Calu3 (cell line): Measurements from ENCODE around the gene TRIM4. TPM values are rescaled to one million over a fixed set of nuclear protein-coding genes. Genes with fewer than 3 reads are reported as not detected.
A peak's percentile ranks its signal among the peaks of the same experiment; 100 is the strongest.

Experiments
- BruUV-seq: library from RNA; stranded (reverse); fragments of 400-500 nt; replicated peaks from 2 replicates; lab custom pipeline; 2021; lab: Mats Ljungman, UMichigan
- CTCF ChIA-PET: fragments of 300-600 bp; sonication (Branson Sonifier 250); formaldehyde crosslinking; loops from one replicate; lab custom pipeline; 2022; ENCODE audit warnings: antibody characterized with exemption; lab: Charles Lee
- DNase-seq: peaks from one replicate; pipeline ENCODE4 v3.0.0; 2022
- H3K27ac Mint-ChIP-seq: one replicate; pipeline ENCODE4 v1.8.0; 2022; ENCODE audit warnings: mixed read lengths; ENCODE audit not compliant: unreplicated experiment
- H3K27me3 Mint-ChIP-seq: one replicate; pipeline ENCODE4 v1.8.0; 2022; ENCODE audit warnings: mixed read lengths; ENCODE audit not compliant: unreplicated experiment
- H3K36me3 Mint-ChIP-seq: one replicate; pipeline ENCODE4 v1.8.0; 2022; ENCODE audit warnings: mild to moderate bottlenecking, moderate library complexity, mixed read lengths; ENCODE audit not compliant: insufficient read depth, unreplicated experiment
- H3K4me1 Mint-ChIP-seq: one replicate; pipeline ENCODE4 v1.8.0; 2022; ENCODE audit warnings: mild to moderate bottlenecking, low read depth, mixed read lengths; ENCODE audit not compliant: unreplicated experiment
- H3K4me3 Mint-ChIP-seq: one replicate; pipeline ENCODE4 v1.8.0; 2022; ENCODE audit warnings: mild to moderate bottlenecking, low read depth, moderate library complexity, mixed read lengths; ENCODE audit not compliant: unreplicated experiment
- H3K9me3 Mint-ChIP-seq: one replicate; pipeline ENCODE4 v1.8.0; 2022; ENCODE audit warnings: low read depth, mixed read lengths; ENCODE audit not compliant: unreplicated experiment
- intact Hi-C: fragments of 100-400 bp; cut with micrococcal nuclease; formaldehyde crosslinking; loops from one replicate; pipeline ENCODE4 v1.10.0; 2022; ENCODE audit not compliant: unreplicated experiment
- total RNA-seq: library from RNA; stranded (reverse); gene quantifications from 2 replicates; pipeline ENCODE4 v1.2.3, GENCODE V29; 2022
- TF ChIP-seq, protein P1 (sequence below): fragments of 200-600 bp; IDR thresholded peaks from one replicate; pipeline ENCODE4 v1.8.0; 2022; ENCODE audit warnings: antibody characterized with exemption; ENCODE audit not compliant: unreplicated experiment

Gene TRIM4
- total RNA-seq, 1 experiment from 2014 or later = 16.9 TPM

DNA sequence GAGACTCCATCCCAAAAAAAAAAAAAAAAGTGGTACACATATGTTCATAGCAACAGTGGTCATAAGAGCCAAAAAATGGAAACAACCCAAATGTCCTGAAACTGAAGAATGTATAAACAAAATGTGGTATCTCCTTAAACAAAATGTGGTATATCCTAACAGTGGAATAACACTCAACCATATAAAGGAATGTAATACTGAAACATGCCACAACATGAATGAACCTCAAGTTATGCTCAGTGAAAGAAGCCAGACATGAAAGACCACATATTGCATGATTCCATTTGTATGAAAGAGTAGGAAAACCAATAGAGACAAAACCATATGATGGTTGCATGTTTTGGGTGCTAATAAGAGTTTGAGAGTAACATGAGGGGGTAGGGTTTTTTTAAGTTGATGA lies 7.0 kb upstream of the TRIM4 start:
- DNase-seq = no peak

DNA sequence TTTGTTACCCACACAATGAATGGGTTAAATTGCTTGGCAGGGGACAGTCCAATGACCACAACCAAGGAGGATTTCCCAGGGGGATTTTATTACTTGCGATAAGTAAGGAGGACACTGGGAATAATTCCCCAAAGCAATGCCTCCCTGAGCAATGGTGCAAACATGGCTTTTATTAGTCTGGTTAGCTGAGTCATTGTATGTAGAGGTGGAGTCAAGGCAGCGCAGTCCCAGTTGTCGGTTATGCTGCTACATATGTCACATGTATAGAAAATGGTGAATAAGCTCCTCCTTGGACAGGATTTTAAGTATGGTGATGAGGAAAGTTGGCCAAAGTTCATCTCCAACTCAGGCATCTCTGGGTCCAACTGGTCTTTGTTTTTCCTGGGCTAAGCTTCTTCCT lies 3.9 kb upstream of the TRIM4 start:
- CTCF ChIA-PET = interaction anchor here (0.6 kb wide), 1 partner anchor 74 kb away, joined by 4 read pairs; no protein-coding TSS in a partner anchor
- H3K4me1 Mint-ChIP-seq = no peaks in the 10 kb centered on the region
- H3K4me3 Mint-ChIP-seq = no peak overlapping the region

More for the DNA sequence above, 7.0 kb upstream of the TRIM4 start:
- Mint-ChIP-seq H3K27me3 (peaks cover 36% of the 10 kb centered on the region), H3K27ac (no peak overlapping the region), H3K4me3 (no peak overlapping the region), H3K9me3 (no peaks in the 10 kb centered on the region), H3K4me1 (peaks cover 6% of the 10 kb centered on the region), H3K36me3 (peaks cover 4% of the 10 kb centered on the region)
- intact Hi-C loops = loop anchor here (5.0 kb wide), 1 partner anchor 66 kb away; no protein-coding TSS in a partner anchor
- no TSS peak for BruUV-seq
- CTCF ChIA-PET = no interaction called here
- TF ChIP-seq, protein P1, sequence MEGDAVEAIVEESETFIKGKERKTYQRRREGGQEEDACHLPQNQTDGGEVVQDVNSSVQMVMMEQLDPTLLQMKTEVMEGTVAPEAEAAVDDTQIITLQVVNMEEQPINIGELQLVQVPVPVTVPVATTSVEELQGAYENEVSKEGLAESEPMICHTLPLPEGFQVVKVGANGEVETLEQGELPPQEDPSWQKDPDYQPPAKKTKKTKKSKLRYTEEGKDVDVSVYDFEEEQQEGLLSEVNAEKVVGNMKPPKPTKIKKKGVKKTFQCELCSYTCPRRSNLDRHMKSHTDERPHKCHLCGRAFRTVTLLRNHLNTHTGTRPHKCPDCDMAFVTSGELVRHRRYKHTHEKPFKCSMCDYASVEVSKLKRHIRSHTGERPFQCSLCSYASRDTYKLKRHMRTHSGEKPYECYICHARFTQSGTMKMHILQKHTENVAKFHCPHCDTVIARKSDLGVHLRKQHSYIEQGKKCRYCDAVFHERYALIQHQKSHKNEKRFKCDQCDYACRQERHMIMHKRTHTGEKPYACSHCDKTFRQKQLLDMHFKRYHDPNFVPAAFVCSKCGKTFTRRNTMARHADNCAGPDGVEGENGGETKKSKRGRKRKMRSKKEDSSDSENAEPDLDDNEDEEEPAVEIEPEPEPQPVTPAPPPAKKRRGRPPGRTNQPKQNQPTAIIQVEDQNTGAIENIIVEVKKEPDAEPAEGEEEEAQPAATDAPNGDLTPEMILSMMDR = no peak

DNA sequence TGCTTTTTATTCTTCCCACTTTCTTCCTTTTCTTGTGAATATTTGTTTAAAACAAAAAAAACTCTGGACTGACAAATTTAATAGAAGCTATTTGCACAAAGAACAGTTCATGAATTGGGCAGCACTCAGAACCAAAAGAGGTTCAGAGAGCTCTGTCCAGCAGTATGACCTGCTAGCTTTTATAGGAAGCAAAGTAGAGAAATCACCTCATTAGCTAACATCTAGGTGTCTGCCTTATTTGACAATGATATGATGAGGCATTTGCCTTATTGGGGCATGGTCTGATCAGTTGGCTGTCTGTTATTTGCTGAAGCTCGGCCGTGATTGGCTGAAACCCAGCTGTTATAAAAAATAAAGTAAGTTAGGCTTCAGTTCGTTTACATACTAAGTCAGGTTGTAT lies 819 bp upstream of the TRIM4 start:
- TF ChIP-seq, protein P1 = no peak
- Mint-ChIP-seq H3K4me3 (peak overlapping the region; percentile 85), H3K4me1 (peaks cover 17% of the 10 kb centered on the region), H3K27me3 (no peaks in the 10 kb centered on the region), H3K27ac (no peak overlapping the region), H3K9me3 (no peaks in the 10 kb centered on the region), H3K36me3 (peaks cover 20% of the 10 kb centered on the region)
- no peak for DNase-seq
- BruUV-seq = no TSS peak
- CTCF ChIA-PET = interaction anchor here (1.4 kb wide), 1 partner anchor 9 kb away, joined by 3 read pairs; the partner anchor contains the start of gene GJC3
- intact Hi-C loops = no loop called here

More for the DNA sequence above, 3.9 kb upstream of the TRIM4 start:
- H3K36me3 Mint-ChIP-seq = peaks cover 15% of the 10 kb centered on the region
- intact Hi-C loops = no loop called here
- DNase-seq = no peak
- TF ChIP-seq, protein P1 = no peak
- peaks cover 25% of the 10 kb centered on the region for H3K27me3 Mint-ChIP-seq
- BruUV-seq = no TSS peak
- no peaks in the 10 kb centered on the region for H3K9me3 Mint-ChIP-seq
- no peak overlapping the region for H3K27ac Mint-ChIP-seq

DNA sequence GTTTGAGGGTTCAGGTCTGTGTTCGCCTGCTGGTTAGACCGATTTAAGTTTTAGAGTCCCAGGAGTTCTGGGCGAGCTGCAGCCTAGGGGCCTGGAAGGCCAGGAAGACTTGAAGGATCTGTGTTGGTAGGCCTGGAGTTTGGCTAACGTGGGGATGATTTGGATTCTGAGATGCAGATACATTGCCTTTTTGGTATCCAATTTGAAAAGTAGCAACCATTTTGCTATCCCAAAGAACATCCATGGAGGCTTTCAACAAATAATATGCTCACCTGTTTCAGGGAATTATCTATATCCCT lies 433 bp upstream of the TRIM4 start:
- Mint-ChIP-seq H3K27ac (peak overlapping the region; percentile 66), H3K4me3 (peak overlapping the region; percentile 85), H3K36me3 (peaks cover 20% of the 10 kb centered on the region), H3K9me3 (no peaks in the 10 kb centered on the region), H3K4me1 (peaks cover 17% of the 10 kb centered on the region), H3K27me3 (no peaks in the 10 kb centered on the region)
- DNase-seq = no peak
- intact Hi-C loops = no loop called here
- TF ChIP-seq, protein P1 = no peak
- BruUV-seq = TSS peak; percentile 82
- CTCF ChIA-PET = interaction anchor here (1.3 to 1.4 kb wide), 2 partner anchors 10 to 74 kb away, joined by 3 to 5 read pairs; partner anchors contain the start of gene GJC3
